Mammary epithelial cell (primary cell): Measurements from ENCODE around the gene MEGF6.

Experiments used
- EZH2 ChIP-seq: IDR thresholded peaks from 2 replicates; pipeline ENCODE4 v1.6.1; 2012; ENCODE audit warnings: low read length, inconsistent platforms, borderline replicate concordance
- TF ChIP-seq, protein P1 (sequence below), 2 donors: IDR thresholded peaks in 1 of 2; conservative IDR thresholded peaks in 1 of 2; 2 replicates each; pipeline ENCODE4 v1.5.1; 2011 to 2012; ENCODE audit warnings: inconsistent platforms in 2 of 2, low read length in 2 of 2, mild to moderate bottlenecking in 2 of 2, control low read depth in 1 of 2, low read depth in 1 of 2; ENCODE audit not compliant: insufficient read depth in 1 of 2; ENCODE audit errors: extremely low read depth in 1 of 2

- TF ChIP-seq, protein P1, sequence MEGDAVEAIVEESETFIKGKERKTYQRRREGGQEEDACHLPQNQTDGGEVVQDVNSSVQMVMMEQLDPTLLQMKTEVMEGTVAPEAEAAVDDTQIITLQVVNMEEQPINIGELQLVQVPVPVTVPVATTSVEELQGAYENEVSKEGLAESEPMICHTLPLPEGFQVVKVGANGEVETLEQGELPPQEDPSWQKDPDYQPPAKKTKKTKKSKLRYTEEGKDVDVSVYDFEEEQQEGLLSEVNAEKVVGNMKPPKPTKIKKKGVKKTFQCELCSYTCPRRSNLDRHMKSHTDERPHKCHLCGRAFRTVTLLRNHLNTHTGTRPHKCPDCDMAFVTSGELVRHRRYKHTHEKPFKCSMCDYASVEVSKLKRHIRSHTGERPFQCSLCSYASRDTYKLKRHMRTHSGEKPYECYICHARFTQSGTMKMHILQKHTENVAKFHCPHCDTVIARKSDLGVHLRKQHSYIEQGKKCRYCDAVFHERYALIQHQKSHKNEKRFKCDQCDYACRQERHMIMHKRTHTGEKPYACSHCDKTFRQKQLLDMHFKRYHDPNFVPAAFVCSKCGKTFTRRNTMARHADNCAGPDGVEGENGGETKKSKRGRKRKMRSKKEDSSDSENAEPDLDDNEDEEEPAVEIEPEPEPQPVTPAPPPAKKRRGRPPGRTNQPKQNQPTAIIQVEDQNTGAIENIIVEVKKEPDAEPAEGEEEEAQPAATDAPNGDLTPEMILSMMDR (conservative IDR thresholded peaks at IDR 0.05 in 1 of 2, IDR thresholded peaks at IDR 0.05 in 1 of 2; ENCODE audit: extremely low read depth in 1 of 2, insufficient read depth in 1 of 2, low read depth in 1 of 2, low read length in 2 of 2) = no peak
- no peak for TF ChIP-seq EZH2
Measured at GRCh38 chr1:3552176-3552575, 59.1 kb downstream of the MEGF6 start.
